HL-60/S4 (cell line): ENCODE results near the gene ACOT7.
"Not testable (repeated sequence)": the region's sequence is repeated elsewhere in the genome, so short reads cannot be mapped to it uniquely, and the experiment has no call there.

Experiments
- in situ Hi-C: fragments of 300-500 bp; cut with MboI; formaldehyde crosslinking; loops from 2 replicates; pipeline ENCODE4 v1.14.3; 2022; ENCODE audit warnings: low sequenced_read_pairs

The ACOT7 gene

GRCh38 chr1:6401673-6402072, 8.1 kb upstream of the ACOT7 start:
- in situ Hi-C loops: loop anchor here (5.0 to 10.0 kb wide), 2 partner anchors 39 to 157 kb away; partner anchors contain the start of gene HES3

GRCh38 chr1:6399294-6399693, 5.7 kb upstream of the ACOT7 start:
- in situ Hi-C loops: no loop called here

GRCh38 chr1:6397844-6398441, 4.4 kb upstream of the ACOT7 start:
- in situ Hi-C loops: no loop called here

GRCh38 chr1:6396998-6397397, 3.4 kb upstream of the ACOT7 start:
- in situ Hi-C loops: no loop called here

- in situ Hi-C loops: not testable (repeated sequence)
Observed at GRCh38 chr1:6395781-6396244, 2.2 kb upstream of the ACOT7 start.

- in situ Hi-C loops: not testable (repeated sequence)
Observed at GRCh38 chr1:6395130-6395529, 1.6 kb upstream of the ACOT7 start.

- in situ Hi-C loops: no loop called here
Observed at GRCh38 chr1:6392809-6393399, 663 bp downstream of the ACOT7 start.

- in situ Hi-C loops: no loop called here
Observed at GRCh38 chr1:6391951-6392808, 1.4 kb downstream of the ACOT7 start.

- in situ Hi-C loops: no loop called here
Observed at GRCh38 chr1:6389971-6390370, 3.6 kb downstream of the ACOT7 start.

- in situ Hi-C loops: no loop called here
Observed at GRCh38 chr1:6386371-6386949, 7.1 kb downstream of the ACOT7 start.

- in situ Hi-C loops: no loop called here
Observed at GRCh38 chr1:6385488-6386191, 7.9 kb downstream of the ACOT7 start.

- in situ Hi-C loops: no loop called here
Observed at GRCh38 chr1:6384962-6385361, 8.6 kb downstream of the ACOT7 start.

GRCh38 chr1:6384135-6384534, 9.4 kb downstream of the ACOT7 start:
- in situ Hi-C loops: no loop called here

- in situ Hi-C loops: no loop called here
Observed at GRCh38 chr1:6380037-6380436, 13.5 kb downstream of the ACOT7 start.

GRCh38 chr1:6378096-6378746, 15.3 kb downstream of the ACOT7 start:
- in situ Hi-C loops: no loop called here

- in situ Hi-C loops: no loop called here
Observed at GRCh38 chr1:6373961-6374720, 19.4 kb downstream of the ACOT7 start.

- in situ Hi-C loops: not testable (repeated sequence)
Observed at GRCh38 chr1:6372236-6372635, 21.3 kb downstream of the ACOT7 start.

- in situ Hi-C loops: no loop called here
Observed at GRCh38 chr1:6370006-6370405, 23.6 kb downstream of the ACOT7 start.

- in situ Hi-C loops: no loop called here
Observed at GRCh38 chr1:6367381-6368012, 26.1 kb downstream of the ACOT7 start.
